Mesothelial cell of epicardium (in vitro differentiated cells): ENCODE data around the gene FLYWCH2. TPM values are rescaled to one million over a fixed set of nuclear protein-coding genes. Genes with fewer than 3 reads are reported as not detected.

Experiments
- DNase-seq, 2 experiments: peaks; one replicate each; pipeline ENCODE4 v3.0.0; 2021; ENCODE audit warnings: low spot score in 2 of 2; ENCODE audit not compliant: unreplicated experiment in 2 of 2
- H3K27ac Mint-ChIP-seq: 2 replicates; pipeline ENCODE4 v1.8.0; 2021; ENCODE audit warnings: mixed read lengths
- H3K27me3 Mint-ChIP-seq: 2 replicates; pipeline ENCODE4 v1.8.0; 2021; ENCODE audit warnings: low read depth, mixed read lengths
- H3K36me3 Mint-ChIP-seq: 2 replicates; pipeline ENCODE4 v1.8.0; 2021; ENCODE audit warnings: mixed read lengths
- H3K4me1 Mint-ChIP-seq: 2 replicates; pipeline ENCODE4 v1.8.0; 2021; ENCODE audit warnings: mixed read lengths
- H3K4me3 Mint-ChIP-seq: 2 replicates; pipeline ENCODE4 v1.8.0; 2021; ENCODE audit warnings: mild to moderate bottlenecking, moderate library complexity, mixed read lengths
- H3K9me3 Mint-ChIP-seq: 2 replicates; pipeline ENCODE4 v1.8.0; 2021; ENCODE audit warnings: mixed read lengths
- CTCF ChIP-seq: fragments of 200-600 bp; sonication (generic); IDR thresholded peaks from one replicate; pipeline ENCODE4 v1.5.0; 2021; ENCODE audit warnings: antibody characterized with exemption; ENCODE audit not compliant: unreplicated experiment
- total RNA-seq: library from RNA; stranded (reverse); gene quantifications from 3 replicates; pipeline ENCODE4 v1.2.1, GENCODE V29; 2021

The FLYWCH2 gene
- total RNA-seq, 1 donor from 2014 or later: 28.6 TPM

GRCh38 chr16:2856061-2856670, 26.8 kb upstream of the FLYWCH2 start:
- Mint-ChIP-seq H3K4me3 (peak overlapping the region; percentile 41), H3K27ac (no peak overlapping the region), H3K36me3 (peaks cover 11% of the 10 kb centered on the region), H3K27me3 (peaks cover 16% of the 10 kb centered on the region), H3K4me1 (peaks cover 5% of the 10 kb centered on the region), H3K9me3 (peaks cover 10% of the 10 kb centered on the region)
- DNase-seq: no peak
- TF ChIP-seq CTCF: no peak

GRCh38 chr16:2856686-2857450, 26.1 kb upstream of the FLYWCH2 start:
- Mint-ChIP-seq H3K4me1 (peaks cover 5% of the 10 kb centered on the region), H3K36me3 (peaks cover 11% of the 10 kb centered on the region), H3K27me3 (peaks cover 20% of the 10 kb centered on the region), H3K9me3 (peaks cover 13% of the 10 kb centered on the region), H3K4me3 (peak overlapping the region; percentile 41), H3K27ac (no peak overlapping the region)
- TF ChIP-seq CTCF: no peak
- no peak for DNase-seq

GRCh38 chr16:2857451-2858244, 25.4 kb upstream of the FLYWCH2 start, which contains the start of gene PRSS22:
Gene PRSS22, minus strand, starts transcription at chr16:2858170. Its CDS starts 66 bp downstream, at chr16:2858104.
- peaks cover 11% of the 10 kb centered on the region for H3K36me3 Mint-ChIP-seq
- DNase-seq: peak in 1 of 2 experiments; percentile 57
- peaks cover 13% of the 10 kb centered on the region for H3K9me3 Mint-ChIP-seq
- peak within 1 kb of the TSS; percentile 89 for H3K27ac Mint-ChIP-seq
- peaks cover 5% of the 10 kb centered on the region for H3K4me1 Mint-ChIP-seq
- H3K27me3 Mint-ChIP-seq: peaks cover 20% of the 10 kb centered on the region
- H3K4me3 Mint-ChIP-seq: peak within 1 kb of the TSS; percentile 80
- no peak for TF ChIP-seq CTCF

- Mint-ChIP-seq H3K27me3 (peaks cover 20% of the 10 kb centered on the region), H3K4me3 (peak overlapping the region; percentile 80), H3K36me3 (peaks cover 11% of the 10 kb centered on the region), H3K27ac (no peak overlapping the region), H3K4me1 (peaks cover 5% of the 10 kb centered on the region), H3K9me3 (peaks cover 13% of the 10 kb centered on the region)
- TF ChIP-seq CTCF: no peak
- no peak for DNase-seq
Measured at GRCh38 chr16:2858245-2859025, 24.6 kb upstream of the FLYWCH2 start.

GRCh38 chr16:2859686-2860265, 23.2 kb upstream of the FLYWCH2 start:
- Mint-ChIP-seq H3K27me3 (peaks cover 31% of the 10 kb centered on the region), H3K27ac (no peak overlapping the region), H3K36me3 (peaks cover 2% of the 10 kb centered on the region), H3K4me1 (peaks cover 5% of the 10 kb centered on the region), H3K9me3 (peaks cover 5% of the 10 kb centered on the region), H3K4me3 (no peak overlapping the region)
- DNase-seq: no peak
- no peak for TF ChIP-seq CTCF
